ENCODE data around the gene KRTAP4-16. TPM values are rescaled to one million over a fixed set of nuclear protein-coding genes. Genes with fewer than 3 reads are reported as not detected.
"Not testable (repeated sequence)": the region's sequence is repeated elsewhere in the genome, so short reads cannot be mapped to it uniquely, and the experiment has no call there.

The KRTAP4-16 gene
- total RNA-seq, 1 donor from 2014 or later: not detected

DNA sequence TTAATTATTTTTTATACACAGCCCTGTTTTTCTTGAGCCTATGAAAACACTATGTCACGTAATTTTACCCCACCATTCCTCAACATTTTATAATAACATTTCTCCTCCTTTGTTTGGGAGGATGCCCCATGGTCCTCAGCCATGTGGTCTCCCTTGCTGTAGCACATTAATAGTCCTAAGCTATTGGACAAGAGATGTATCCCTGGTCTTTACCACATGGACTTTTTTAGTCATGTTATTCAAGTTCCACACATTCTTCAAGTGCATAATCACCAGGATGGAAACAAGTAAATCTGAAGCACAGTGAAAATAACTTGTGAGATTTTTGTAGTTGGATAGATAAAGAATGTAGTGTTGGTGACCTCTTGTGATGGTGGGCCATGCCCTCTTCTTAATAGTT is 40.0 kb downstream of the KRTAP4-16 start:
- no peak overlapping the region for H3K4me3 Mint-ChIP-seq (ENCODE audit: unreplicated experiment)
- TF ChIP-seq CTCF (IDR thresholded peaks at IDR 0.05; ENCODE audit: unreplicated experiment): no peak
- H3K27ac Mint-ChIP-seq (ENCODE audit: unreplicated experiment): no peak overlapping the region
- no peaks in the 10 kb centered on the region for H3K36me3 Mint-ChIP-seq (ENCODE audit: low read depth, unreplicated experiment)
- H3K4me1 Mint-ChIP-seq (ENCODE audit: unreplicated experiment): no peaks in the 10 kb centered on the region
- H3K27me3 Mint-ChIP-seq (ENCODE audit: unreplicated experiment): peaks cover 1% of the 10 kb centered on the region
- no peaks in the 10 kb centered on the region for H3K9me3 Mint-ChIP-seq (ENCODE audit: unreplicated experiment)
- DNase-seq (ENCODE audit: low spot score): no peak

DNA sequence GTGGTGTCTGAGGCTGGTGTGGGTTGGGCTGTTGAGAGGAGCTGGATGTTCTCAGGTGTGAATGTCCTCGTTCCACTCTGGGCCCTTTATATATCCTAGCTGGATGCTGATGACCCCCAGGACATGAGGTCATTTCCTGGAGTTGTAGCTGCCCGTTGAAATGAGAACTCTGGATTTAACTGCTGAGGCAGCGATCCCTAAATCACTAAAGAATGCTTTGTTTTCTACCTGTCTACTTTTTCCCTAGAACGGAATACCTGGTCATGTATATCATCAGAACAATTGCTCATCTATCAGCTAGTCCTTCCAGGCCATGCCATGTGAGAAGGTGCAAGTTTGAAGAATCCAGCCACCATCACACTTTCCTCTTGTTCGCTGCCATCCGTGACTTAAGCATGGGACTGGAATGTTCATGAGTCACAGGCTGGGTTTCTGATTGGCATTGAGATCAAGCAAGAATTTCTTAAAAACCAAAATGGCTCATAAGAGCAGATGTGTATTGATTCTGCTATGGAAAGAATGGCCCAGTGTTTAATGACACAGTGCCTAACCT is 41.9 kb downstream of the KRTAP4-16 start, which contains the start of gene KRTAP2-3:
TSS of gene KRTAP2-3 (minus strand) at position 63 of the 553 bp plus-strand sequence. CDS start 64 bp downstream, outside the sequence.
- DNase-seq (ENCODE audit: low spot score): no peak
- TF ChIP-seq CTCF (IDR thresholded peaks at IDR 0.05; ENCODE audit: unreplicated experiment): no peak
- Mint-ChIP-seq H3K27me3 (ENCODE audit: unreplicated experiment) (peaks cover 1% of the 10 kb centered on the region), H3K4me3 (ENCODE audit: unreplicated experiment) (no peak within 1 kb of the TSS), H3K4me1 (ENCODE audit: unreplicated experiment) (no peaks in the 10 kb centered on the region), H3K9me3 (ENCODE audit: unreplicated experiment) (no peaks in the 10 kb centered on the region), H3K36me3 (ENCODE audit: low read depth, unreplicated experiment) (no peaks in the 10 kb centered on the region), H3K27ac (ENCODE audit: unreplicated experiment) (no peak within 1 kb of the TSS)

DNA sequence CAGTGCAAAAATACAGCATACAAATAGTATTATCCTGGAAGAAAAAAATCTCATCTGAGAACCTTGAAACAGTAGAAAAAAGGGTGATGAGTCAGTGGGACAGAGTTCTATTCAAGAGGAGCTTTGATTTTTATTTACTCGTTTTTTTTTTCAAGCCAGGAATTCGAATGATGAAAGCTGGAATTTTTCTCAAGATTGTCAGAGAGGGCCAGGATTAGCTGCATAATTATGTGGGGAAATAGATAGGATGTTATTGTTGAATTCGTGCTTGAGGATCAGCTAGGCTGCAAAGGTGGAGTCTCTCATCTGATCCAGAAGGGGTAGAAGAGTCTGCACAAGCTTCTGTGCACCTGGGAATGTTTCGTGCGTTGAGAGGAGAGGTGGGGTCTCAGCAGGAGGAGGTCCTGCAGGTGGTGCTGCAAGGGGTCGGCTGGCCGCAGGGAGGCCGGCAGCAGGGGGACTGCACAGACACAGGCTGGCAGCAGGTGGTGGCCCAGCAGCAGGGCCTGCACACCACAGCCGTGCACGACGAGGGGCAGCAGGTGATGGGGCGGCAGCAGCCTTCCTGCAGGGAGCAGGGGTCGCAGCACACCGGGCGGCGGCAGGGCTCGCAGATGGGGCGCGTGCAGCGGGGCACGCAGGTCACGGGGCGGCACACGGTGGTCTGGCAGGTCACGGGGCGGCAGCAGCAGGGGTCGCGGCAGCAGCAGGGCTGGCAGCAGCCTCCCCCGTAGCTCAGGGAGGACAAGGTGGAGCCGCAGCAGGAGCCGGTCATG is 42.5 kb downstream of the KRTAP4-16 start:
- not testable (repeated sequence) for H3K27me3 Mint-ChIP-seq (ENCODE audit: unreplicated experiment); H3K4me1 Mint-ChIP-seq (ENCODE audit: unreplicated experiment); H3K9me3 Mint-ChIP-seq (ENCODE audit: unreplicated experiment); H3K27ac Mint-ChIP-seq (ENCODE audit: unreplicated experiment); DNase-seq (ENCODE audit: low spot score); H3K36me3 Mint-ChIP-seq (ENCODE audit: low read depth, unreplicated experiment); H3K4me3 Mint-ChIP-seq (ENCODE audit: unreplicated experiment)

GRCh38 chr17:41058741-41059140 is 43.3 kb downstream of the KRTAP4-16 start:
- DNase-seq (ENCODE audit: low spot score): no peak
- H3K9me3 Mint-ChIP-seq (ENCODE audit: unreplicated experiment): no peaks in the 10 kb centered on the region
- H3K27me3 Mint-ChIP-seq (ENCODE audit: unreplicated experiment): peaks cover 1% of the 10 kb centered on the region
- H3K4me1 Mint-ChIP-seq (ENCODE audit: unreplicated experiment): no peaks in the 10 kb centered on the region
- no peak overlapping the region for H3K27ac Mint-ChIP-seq (ENCODE audit: unreplicated experiment)
- no peaks in the 10 kb centered on the region for H3K36me3 Mint-ChIP-seq (ENCODE audit: low read depth, unreplicated experiment)
- H3K4me3 Mint-ChIP-seq (ENCODE audit: unreplicated experiment): no peak overlapping the region
- no peak for TF ChIP-seq CTCF (IDR thresholded peaks at IDR 0.05; ENCODE audit: unreplicated experiment)

DNA sequence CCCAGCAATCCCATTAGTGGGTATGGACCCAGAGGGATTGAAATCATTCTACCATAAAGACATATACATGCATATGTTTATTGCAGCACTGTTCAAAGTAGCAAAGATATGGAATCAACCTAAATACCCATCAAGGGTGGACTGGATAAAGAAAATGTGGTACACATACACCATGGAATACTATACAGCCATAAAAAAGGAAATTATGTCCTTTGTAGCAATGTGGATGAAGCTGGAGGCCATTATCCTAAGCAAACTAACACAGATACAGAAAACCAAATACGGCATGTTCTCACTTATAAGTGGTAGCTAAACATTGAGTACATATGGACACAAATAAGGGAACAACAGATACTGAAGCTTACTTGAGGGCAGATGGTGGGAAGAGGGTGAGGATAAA is 44.5 kb downstream of the KRTAP4-16 start:
- TF ChIP-seq CTCF (IDR thresholded peaks at IDR 0.05; ENCODE audit: unreplicated experiment): no peak
- H3K27ac Mint-ChIP-seq (ENCODE audit: unreplicated experiment): no peak overlapping the region
- no peak overlapping the region for H3K4me3 Mint-ChIP-seq (ENCODE audit: unreplicated experiment)
- no peaks in the 10 kb centered on the region for H3K36me3 Mint-ChIP-seq (ENCODE audit: low read depth, unreplicated experiment)
- H3K9me3 Mint-ChIP-seq (ENCODE audit: unreplicated experiment): no peaks in the 10 kb centered on the region
- H3K27me3 Mint-ChIP-seq (ENCODE audit: unreplicated experiment): no peaks in the 10 kb centered on the region
- H3K4me1 Mint-ChIP-seq (ENCODE audit: unreplicated experiment): no peaks in the 10 kb centered on the region
- DNase-seq (ENCODE audit: low spot score): no peak

DNA sequence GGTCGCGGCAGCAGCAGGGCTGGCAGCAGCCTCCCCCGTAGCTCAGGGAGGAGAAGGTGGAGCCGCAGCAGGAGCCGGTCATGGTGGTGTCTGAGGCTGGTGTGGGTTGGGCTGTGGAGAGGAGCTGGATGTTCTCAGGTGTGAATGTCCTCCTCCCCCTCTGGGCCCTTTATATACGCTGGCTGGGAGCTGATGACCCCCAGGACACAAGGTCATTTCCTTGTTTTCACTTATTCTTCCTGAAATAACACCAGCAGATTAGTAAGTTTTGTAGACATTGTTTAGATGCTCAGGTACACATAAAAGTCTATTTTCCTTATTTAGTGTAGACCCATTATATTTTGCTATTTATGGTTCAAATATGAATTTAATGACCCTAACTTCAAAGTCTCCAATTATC is 46.9 kb downstream of the KRTAP4-16 start, which contains the start of gene KRTAP2-2:
TSS of gene KRTAP2-2 (minus strand) at position 101 of the 400 bp plus-strand sequence. CDS start at position 82, 19 bp downstream.
- H3K4me1 Mint-ChIP-seq (ENCODE audit: unreplicated experiment); H3K9me3 Mint-ChIP-seq (ENCODE audit: unreplicated experiment); H3K4me3 Mint-ChIP-seq (ENCODE audit: unreplicated experiment); H3K36me3 Mint-ChIP-seq (ENCODE audit: low read depth, unreplicated experiment); H3K27me3 Mint-ChIP-seq (ENCODE audit: unreplicated experiment); H3K27ac Mint-ChIP-seq (ENCODE audit: unreplicated experiment); DNase-seq (ENCODE audit: low spot score): not testable (repeated sequence)

DNA sequence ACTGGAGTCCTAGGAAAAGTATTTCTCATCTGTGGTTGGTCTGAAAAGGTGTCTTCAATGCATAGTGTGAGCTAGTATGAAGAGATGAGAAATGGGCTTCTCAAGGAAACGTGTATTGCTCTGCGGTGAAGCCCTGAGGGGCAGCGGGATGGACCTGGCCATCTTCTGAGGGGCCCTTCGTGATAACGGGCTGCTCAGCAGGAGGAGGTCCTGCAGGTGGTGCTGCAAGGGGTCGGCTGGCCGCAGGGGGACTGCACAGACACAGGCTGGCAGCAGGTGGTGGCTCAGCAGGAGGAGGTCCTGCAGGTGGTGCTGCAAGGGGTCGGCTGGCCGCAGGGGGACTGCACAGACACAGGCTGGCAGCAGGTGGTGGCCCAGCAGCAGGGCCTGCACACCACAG is 47.5 kb downstream of the KRTAP4-16 start:
- not testable (repeated sequence) for H3K36me3 Mint-ChIP-seq (ENCODE audit: low read depth, unreplicated experiment); H3K27ac Mint-ChIP-seq (ENCODE audit: unreplicated experiment); H3K4me1 Mint-ChIP-seq (ENCODE audit: unreplicated experiment); H3K4me3 Mint-ChIP-seq (ENCODE audit: unreplicated experiment); H3K9me3 Mint-ChIP-seq (ENCODE audit: unreplicated experiment); H3K27me3 Mint-ChIP-seq (ENCODE audit: unreplicated experiment); DNase-seq (ENCODE audit: low spot score)
